ENCODE results near the gene PLAAT1.

PLAAT1 gene

GRCh38 chr3:193240850-193241706 lies at the start of gene PLAAT1:
PLAAT1 (plus strand) TSS chr3:193241222; CDS start chr3:193255651, 14,429 bp downstream.
- in situ Hi-C loops (cut with HindIII; ENCODE audit: low sequenced_read_pairs): no loop called here

- in situ Hi-C loops (cut with HindIII; ENCODE audit: low sequenced_read_pairs): no loop called here
Observed at GRCh38 chr3:193194371-193194770, 46.7 kb upstream of the PLAAT1 start.

GRCh38 chr3:193196746-193197145 lies 44.3 kb upstream of the PLAAT1 start:
- in situ Hi-C loops (cut with HindIII; ENCODE audit: low sequenced_read_pairs): no loop called here

DNA sequence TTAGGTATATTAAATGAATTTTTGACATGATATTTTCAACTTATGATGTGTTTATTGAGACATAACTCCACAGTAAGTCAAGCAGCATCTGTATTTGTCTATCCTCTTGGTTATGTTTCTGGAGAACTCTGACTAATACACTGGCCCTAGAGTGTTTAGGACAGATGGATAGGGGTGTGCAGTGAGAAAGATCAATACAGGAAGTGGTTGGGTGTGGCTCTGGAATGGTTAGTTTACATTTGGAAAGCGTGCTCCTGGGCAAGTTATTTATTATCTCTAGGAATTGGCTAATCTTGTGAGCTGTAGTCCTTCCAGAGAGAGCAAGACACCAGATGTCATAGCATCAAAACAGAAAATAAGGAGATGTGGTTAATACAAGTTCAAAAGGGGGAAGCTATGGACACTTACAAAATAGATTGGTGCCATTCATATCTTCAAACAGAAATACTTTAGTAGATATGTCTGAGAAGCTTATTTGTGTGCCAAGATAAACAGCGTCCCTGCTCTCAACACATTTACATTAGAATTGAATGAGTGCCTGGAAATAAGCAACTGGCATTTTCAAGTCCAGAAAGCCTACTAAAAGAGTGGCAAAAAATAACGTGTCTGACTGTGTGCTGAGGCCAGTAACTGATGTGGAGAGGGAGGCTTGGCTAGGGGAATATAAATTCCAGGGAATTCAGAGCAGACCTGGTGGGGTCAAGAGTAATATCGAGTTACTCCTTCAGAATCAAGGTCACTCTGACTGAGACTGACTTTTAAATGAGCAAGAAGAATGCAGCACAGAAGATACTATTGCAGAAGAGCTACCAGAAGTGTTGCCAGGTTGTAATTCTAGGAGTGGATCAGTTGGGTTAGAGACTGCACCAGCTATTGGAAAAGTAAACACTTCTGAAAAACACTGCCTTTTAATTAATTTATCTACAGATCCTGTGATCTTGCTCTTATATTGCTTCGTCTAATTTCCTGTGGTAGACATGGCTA lies 33.4 kb upstream of the PLAAT1 start:
- in situ Hi-C loops (cut with HindIII; ENCODE audit: low sequenced_read_pairs): no loop called here

DNA sequence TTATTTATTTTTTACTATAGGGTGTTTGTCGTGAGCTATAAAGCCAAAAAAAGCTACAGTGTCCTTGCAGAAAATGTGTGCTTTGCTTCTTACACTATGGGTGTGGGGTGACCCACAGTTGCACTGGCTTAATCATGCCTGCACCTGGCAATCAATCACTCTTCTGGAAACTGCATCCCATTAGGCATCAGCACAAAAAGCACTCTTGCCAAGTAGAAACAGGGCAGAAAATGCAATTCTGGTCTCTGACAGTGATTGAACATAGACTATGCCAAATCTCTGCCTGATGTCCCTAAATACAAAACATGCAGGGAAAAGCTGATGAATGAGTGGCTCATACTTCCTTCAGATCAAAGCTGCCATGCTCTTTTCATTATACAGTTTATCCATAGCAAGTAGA lies 30.4 kb upstream of the PLAAT1 start:
- in situ Hi-C loops (cut with HindIII; ENCODE audit: low sequenced_read_pairs): no loop called here

- in situ Hi-C loops (cut with HindIII; ENCODE audit: low sequenced_read_pairs): no loop called here
Observed at GRCh38 chr3:193211173-193211572, 29.8 kb upstream of the PLAAT1 start.

- in situ Hi-C loops (cut with HindIII; ENCODE audit: low sequenced_read_pairs): no loop called here
Observed at GRCh38 chr3:193211984-193212383, 29.0 kb upstream of the PLAAT1 start.

DNA sequence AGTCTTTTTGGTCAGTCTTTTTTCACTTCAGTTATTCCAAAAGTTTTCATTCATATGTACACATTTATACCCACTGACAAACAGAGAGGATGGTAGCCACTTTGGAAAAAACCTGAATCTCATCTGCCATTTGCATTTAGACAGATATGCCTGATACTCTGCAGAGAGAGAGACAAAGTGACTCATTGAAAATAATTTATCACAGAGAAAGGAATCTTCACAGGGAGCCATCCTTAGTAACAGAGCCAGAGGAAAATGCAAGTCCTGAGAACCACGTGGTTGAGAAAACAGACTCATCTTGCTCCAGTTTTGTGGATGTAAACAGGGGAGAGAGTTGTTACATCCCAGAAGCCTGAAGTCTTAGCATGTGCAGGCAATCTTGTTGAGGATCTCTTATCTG lies 28.2 kb upstream of the PLAAT1 start:
- in situ Hi-C loops (cut with HindIII; ENCODE audit: low sequenced_read_pairs): no loop called here

DNA sequence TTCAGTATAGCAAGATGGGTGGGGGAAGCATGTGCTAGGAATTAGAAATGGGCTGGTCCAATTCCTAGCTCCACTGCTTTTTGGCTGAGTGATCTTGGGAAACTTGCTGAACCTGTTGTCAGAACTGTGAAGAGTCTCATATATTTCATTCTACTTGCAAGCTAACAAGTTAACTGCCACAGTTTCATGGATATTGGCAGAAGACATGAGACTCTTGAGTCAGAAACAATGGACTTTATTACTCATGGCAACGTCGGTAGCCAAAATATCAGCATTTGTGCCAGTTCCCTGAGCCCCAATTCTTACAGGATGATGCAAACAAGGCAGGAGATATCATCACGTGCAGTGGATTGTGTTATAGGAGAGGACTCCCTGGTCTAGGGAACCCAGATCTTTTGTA lies 26.6 kb upstream of the PLAAT1 start:
- in situ Hi-C loops (cut with HindIII; ENCODE audit: low sequenced_read_pairs): no loop called here

- in situ Hi-C loops (cut with HindIII; ENCODE audit: low sequenced_read_pairs): no loop called here
Observed at GRCh38 chr3:193225302-193226125, 15.5 kb upstream of the PLAAT1 start.

GRCh38 chr3:193228206-193228605 lies 12.8 kb upstream of the PLAAT1 start:
- in situ Hi-C loops (cut with HindIII; ENCODE audit: low sequenced_read_pairs): no loop called here

DNA sequence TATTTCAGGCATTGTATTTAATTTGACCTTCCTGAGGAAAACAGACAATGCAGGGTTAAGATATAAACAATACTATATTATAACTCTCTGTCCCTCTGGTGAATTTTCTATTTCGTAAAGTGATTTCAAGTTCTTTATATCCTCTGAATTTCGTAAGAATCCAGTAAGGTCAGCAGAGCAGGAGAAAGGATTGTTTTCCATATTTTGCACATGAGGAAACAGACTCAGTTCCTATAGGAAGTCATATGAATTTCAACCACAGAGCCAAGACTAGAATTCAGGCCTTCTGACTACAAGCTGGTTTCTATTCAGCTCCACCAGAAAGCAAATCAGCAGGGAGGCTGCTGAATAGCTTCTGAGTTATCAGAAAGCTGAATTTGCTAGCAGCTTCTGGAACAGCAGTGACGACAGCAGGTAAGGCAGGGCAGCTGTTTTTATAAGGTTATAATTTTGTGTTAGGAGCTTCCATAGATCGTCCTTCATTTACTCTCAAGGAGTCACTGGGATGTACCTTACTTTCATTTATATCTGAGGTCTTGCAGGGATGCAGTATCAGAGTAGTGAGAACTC lies 11.1 kb upstream of the PLAAT1 start:
- in situ Hi-C loops (cut with HindIII; ENCODE audit: low sequenced_read_pairs): no loop called here

- in situ Hi-C loops (cut with HindIII; ENCODE audit: low sequenced_read_pairs): no loop called here
Observed at GRCh38 chr3:193230610-193231009, 10.4 kb upstream of the PLAAT1 start.

DNA sequence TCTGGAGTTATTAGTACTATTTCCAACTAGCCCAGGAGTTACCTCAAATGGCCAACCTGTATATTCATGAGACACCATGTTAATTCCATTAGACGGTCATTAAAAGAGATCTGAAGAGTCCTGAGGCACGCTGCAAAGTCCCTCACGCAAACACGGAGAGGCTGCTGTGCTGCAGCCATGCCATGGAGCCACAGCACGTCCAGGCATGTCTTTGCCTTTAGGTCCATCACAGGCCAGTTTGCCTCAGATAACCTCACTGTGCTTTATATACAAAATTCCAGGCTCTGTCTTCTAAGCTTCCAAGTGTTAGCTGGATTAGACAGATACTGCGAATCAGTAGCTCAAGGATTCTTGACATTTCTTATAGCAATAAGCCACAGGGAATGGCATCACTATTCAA lies 9.8 kb upstream of the PLAAT1 start:
- in situ Hi-C loops (cut with HindIII; ENCODE audit: low sequenced_read_pairs): no loop called here

GRCh38 chr3:193236599-193236998 lies 4.4 kb upstream of the PLAAT1 start:
- in situ Hi-C loops (cut with HindIII; ENCODE audit: low sequenced_read_pairs): no loop called here

DNA sequence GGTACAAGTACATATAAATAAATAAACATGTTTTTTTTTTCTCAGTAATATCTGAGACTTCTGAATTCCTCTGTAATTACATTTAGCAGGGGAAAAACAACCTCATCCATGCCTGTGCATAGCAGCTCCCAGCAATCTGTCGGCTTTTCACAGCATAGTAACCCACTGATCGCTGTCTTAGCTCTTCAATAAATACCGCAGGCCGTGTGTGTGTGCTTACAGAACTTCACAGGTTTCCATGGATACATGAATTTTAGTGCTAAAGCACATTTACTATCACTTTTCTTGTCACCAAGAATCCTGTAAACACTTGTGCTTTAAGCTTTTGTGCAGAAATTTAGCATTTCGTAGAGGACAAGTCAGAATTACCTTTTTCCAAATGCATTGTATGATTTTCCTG lies 4.0 kb upstream of the PLAAT1 start:
- in situ Hi-C loops (cut with HindIII; ENCODE audit: low sequenced_read_pairs): no loop called here

DNA sequence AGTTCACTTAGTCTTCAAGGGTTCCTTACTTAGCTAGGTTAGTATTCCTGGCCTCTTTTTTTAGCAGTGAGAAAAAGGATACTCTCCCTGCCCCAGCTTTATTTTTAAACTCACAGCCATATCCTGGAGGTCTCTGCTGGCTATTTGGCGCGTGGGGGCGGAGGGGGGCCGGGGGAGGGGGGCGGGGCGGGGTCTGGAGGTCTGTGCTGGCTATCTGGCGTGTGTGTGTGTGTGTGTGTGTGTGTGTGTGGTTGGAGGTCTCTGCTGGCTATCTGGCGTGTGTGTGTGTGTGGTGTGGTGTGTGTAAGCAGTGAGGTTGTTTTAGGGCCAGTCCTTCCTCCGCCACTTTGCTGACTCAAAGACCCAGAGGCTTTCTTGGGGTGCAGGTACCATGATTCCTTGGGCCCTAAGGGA lies 579 bp upstream of the PLAAT1 start:
- in situ Hi-C loops (cut with HindIII; ENCODE audit: low sequenced_read_pairs): no loop called here

GRCh38 chr3:193241716-193242115 lies 694 bp downstream of the PLAAT1 start:
- in situ Hi-C loops (cut with HindIII; ENCODE audit: low sequenced_read_pairs): no loop called here

DNA sequence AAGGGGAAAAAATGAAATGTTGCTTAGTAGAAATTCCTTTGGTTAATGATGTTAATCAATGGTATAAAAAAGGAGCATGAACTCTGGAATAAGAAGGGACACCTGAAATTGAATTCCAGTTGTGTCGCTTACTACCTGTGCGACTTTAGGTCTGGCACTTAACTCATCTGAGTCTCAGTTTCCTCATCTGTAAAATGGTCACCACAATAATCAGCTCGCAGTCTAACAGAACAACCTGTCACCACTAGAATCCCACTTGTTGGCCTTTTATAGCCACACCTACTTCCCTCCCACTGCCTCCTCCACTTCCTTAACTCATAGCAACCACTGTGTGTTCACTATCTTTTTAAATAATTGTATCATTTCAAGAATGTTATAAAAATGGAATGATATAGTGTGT lies 2.5 kb downstream of the PLAAT1 start:
- in situ Hi-C loops (cut with HindIII; ENCODE audit: low sequenced_read_pairs): no loop called here

GRCh38 chr3:193248848-193249468 lies 7.9 kb downstream of the PLAAT1 start:
- in situ Hi-C loops (cut with HindIII; ENCODE audit: low sequenced_read_pairs): no loop called here
